Kidney (tissue), 14 donors: ENCODE results near the gene MYL10. TPM values are rescaled to one million over a fixed set of nuclear protein-coding genes. Genes with fewer than 3 reads are reported as not detected.

Experiments used
- DNase-seq, 5 donors: peaks; one replicate each; pipeline ENCODE4 v3.0.0-alpha.2; 2013 to 2020
- FAIRE-seq: peaks from 2 replicates; lab custom pipeline; 2012; peaks lifted over from hg19 to GRCh38; lab: Jason Lieb, UNC
- H3K27ac ChIP-seq, 2 donors: one replicate each; pipeline ENCODE4 v1.7.0; 2013; ENCODE audit warnings: low read depth in 2 of 2, low read length in 2 of 2, inconsistent platforms in 1 of 2
- H3K27me3 ChIP-seq: one replicate; pipeline ENCODE4 v1.7.1; 2013; ENCODE audit warnings: low read length, inconsistent platforms; ENCODE audit not compliant: control insufficient read depth, insufficient read depth
- H3K36me3 ChIP-seq, 3 donors: one replicate each; pipeline versions ENCODE4 v1.7.0 to v1.7.1; 2013; ENCODE audit warnings: low read length in 3 of 3, control low read depth in 1 of 3, inconsistent platforms in 1 of 3; ENCODE audit not compliant: insufficient read depth in 3 of 3, control insufficient read depth in 2 of 3
- H3K4me1 ChIP-seq, 3 donors: one replicate each; pipeline versions ENCODE4 v1.7.0 to v1.7.1; 2013; ENCODE audit warnings: low read length in 3 of 3, inconsistent platforms in 1 of 3, low read depth in 1 of 3; ENCODE audit not compliant: control insufficient read depth in 2 of 3, insufficient read depth in 2 of 3
- H3K4me3 ChIP-seq, 3 donors: one replicate each; pipeline versions ENCODE4 v1.7.0 to v1.8.1; 2013; ENCODE audit warnings: low read length in 3 of 3, control low read depth in 1 of 3, inconsistent platforms in 1 of 3
- H3K9ac ChIP-seq, 3 donors: one replicate each; pipeline versions ENCODE4 v1.7.0 to v1.7.1; 2013; ENCODE audit warnings: low read length in 3 of 3, control low read depth in 1 of 3, inconsistent platforms in 1 of 3
- H3K9me3 ChIP-seq, 3 donors: one replicate each; pipeline versions ENCODE4 v1.7.0 to v1.7.1; 2013; ENCODE audit warnings: low read length in 3 of 3, control low read depth in 1 of 3, inconsistent platforms in 1 of 3; ENCODE audit not compliant: control insufficient read depth in 2 of 3, insufficient read depth in 1 of 3
- intact Hi-C: fragments of 100-400 bp; cut with DNase I; formaldehyde crosslinking; loops from one replicate; pipeline ENCODE4 v1.11.1; 2022
- polyA plus RNA-seq: library from polyadenylated mRNA; stranded (reverse); fragments of 350-450 nt; fragmentation: Illumina TruSeq; extraction: RNeasy Lipid Tissue Mini Kit (QIAGEN cat#74804); gene quantifications from one replicate; pipeline ENCODE4 v1.2.3, GENCODE V29; 2014; ENCODE audit warnings: low read depth, low replicate concordance; ENCODE audit not compliant: insufficient read depth
- total RNA-seq: library from RNA; stranded (reverse); fragmentation: NEBNext Ultra II Directional; extraction: Animal tissue kit (Norgen Biotek cat#: 25700); gene quantifications from one replicate; pipeline ENCODE4 v1.2.1, GENCODE V29; 2021
- TF ChIP-seq, protein P1 (sequence below): IDR thresholded peaks from 3 replicates; pipeline ENCODE4 v1.5.1; 2012; ENCODE audit warnings: mild to moderate bottlenecking, moderate library complexity, borderline replicate concordance; ENCODE audit not compliant: insufficient read depth; ENCODE audit errors: extremely low read depth
- donor health status: control.
- donor health status: control.
- donor health status: control.
- donor health status: control.
- donor health status: control.
- donor health status: DM: yes; HTN: yes; CAD: no.
- donor health status: Normal renal cell carcinoma (clear cell type).

Gene MYL10
- total and polyA plus RNA-seq, 2 donors from 2014 or later: not detected

DNA sequence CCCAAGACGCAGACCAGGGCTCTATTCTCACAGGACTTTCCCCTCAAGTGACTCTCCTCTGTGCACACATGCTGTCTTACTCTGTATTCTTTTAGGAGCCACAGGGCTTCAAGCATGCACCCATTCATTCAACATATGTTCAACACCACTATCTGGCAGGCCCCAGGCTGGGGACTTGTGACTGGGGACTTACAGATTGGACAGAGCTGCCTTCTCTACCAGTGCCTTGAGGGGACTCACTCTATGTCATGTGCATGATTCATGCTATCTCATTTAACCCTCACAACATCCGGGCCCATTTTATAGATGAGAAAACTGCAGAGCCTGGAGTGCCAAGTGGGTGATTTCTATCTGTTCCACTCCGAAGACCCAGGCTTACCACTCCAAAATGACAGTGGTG lies 34.3 kb downstream of the MYL10 start:
- Histone ChIP-seq H3K4me3 (no peak overlapping the region), H3K9me3 (peaks cover 0 to 5% (median 0%) of the 10 kb centered on the region in 3 donors), H3K27me3 (no peaks in the 10 kb centered on the region), H3K4me1 (peaks cover 0 to 2% (median 0%) of the 10 kb centered on the region in 3 donors), H3K27ac (no peak overlapping the region), H3K9ac (no peak overlapping the region), H3K36me3 (no peaks in the 10 kb centered on the region)
- intact Hi-C loops: no loop called here
- FAIRE-seq (no peak), DNase-seq (peak in 1 of 5 donors; percentile 10)
- TF ChIP-seq, protein P1, sequence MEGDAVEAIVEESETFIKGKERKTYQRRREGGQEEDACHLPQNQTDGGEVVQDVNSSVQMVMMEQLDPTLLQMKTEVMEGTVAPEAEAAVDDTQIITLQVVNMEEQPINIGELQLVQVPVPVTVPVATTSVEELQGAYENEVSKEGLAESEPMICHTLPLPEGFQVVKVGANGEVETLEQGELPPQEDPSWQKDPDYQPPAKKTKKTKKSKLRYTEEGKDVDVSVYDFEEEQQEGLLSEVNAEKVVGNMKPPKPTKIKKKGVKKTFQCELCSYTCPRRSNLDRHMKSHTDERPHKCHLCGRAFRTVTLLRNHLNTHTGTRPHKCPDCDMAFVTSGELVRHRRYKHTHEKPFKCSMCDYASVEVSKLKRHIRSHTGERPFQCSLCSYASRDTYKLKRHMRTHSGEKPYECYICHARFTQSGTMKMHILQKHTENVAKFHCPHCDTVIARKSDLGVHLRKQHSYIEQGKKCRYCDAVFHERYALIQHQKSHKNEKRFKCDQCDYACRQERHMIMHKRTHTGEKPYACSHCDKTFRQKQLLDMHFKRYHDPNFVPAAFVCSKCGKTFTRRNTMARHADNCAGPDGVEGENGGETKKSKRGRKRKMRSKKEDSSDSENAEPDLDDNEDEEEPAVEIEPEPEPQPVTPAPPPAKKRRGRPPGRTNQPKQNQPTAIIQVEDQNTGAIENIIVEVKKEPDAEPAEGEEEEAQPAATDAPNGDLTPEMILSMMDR: no peak

DNA sequence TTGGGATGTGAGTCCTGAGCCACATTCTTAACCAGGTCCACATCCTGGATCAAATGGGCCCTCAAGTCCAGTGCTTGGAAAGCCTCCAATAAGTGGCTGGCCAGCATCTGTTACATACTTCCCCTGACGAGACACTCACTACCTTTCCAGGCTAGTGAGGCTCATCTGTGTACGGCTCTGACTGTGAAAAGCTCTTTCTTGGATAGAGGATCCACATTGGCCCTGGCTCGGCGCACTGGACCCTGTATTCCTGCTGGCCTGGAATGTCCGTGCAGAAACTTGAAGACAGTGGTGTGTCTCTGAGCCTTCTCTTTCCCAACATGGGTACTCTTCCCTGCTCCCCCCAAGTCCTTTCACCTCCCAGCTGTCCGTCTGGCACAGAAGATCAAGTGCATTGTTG lies 35.5 kb downstream of the MYL10 start:
- FAIRE-seq (no peak), DNase-seq (peak in 1 of 5 donors; percentile 8)
- H3K4me1 ChIP-seq: no peaks in the 10 kb centered on the region
- no peak overlapping the region for H3K4me3 ChIP-seq
- peaks cover 0 to 5% (median 0%) of the 10 kb centered on the region in 3 donors for H3K9me3 ChIP-seq
- no peak overlapping the region for H3K27ac ChIP-seq
- no peaks in the 10 kb centered on the region for H3K36me3 ChIP-seq
- intact Hi-C loops: no loop called here
- TF ChIP-seq, protein P1: no peak
- H3K9ac ChIP-seq: no peak overlapping the region
- H3K27me3 ChIP-seq: no peaks in the 10 kb centered on the region

DNA sequence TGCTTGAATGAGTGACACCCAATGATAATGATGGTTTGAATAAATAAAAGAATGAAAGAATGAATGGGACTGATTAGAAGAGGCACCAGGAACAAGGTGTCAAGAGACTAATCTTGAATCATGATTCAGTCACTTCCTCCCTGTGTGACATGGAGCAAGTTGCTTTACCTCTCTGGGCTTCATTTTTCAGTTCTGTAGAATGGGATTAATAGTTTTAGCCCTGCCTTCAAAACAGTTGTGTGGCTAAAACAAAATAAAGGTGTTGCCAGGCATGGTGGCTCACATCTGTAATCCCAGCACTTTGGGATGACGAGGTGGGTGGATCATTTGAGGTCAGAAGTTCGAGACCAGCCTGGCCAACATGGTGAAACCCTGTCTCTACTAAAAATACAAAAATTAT lies 37.6 kb downstream of the MYL10 start:
- intact Hi-C loops: no loop called here
- TF ChIP-seq, protein P1: no peak
- FAIRE-seq: no peak
- no peaks in the 10 kb centered on the region for H3K27me3 ChIP-seq
- no peaks in the 10 kb centered on the region for H3K36me3 ChIP-seq
- DNase-seq: peak in 1 of 5 donors; percentile 5
- H3K27ac ChIP-seq: no peak overlapping the region
- peaks cover 0 to 5% (median 0%) of the 10 kb centered on the region in 3 donors for H3K9me3 ChIP-seq
- H3K4me3 ChIP-seq: no peak overlapping the region
- no peak overlapping the region for H3K9ac ChIP-seq
- H3K4me1 ChIP-seq: no peaks in the 10 kb centered on the region
